IMR-90 (cell line): Measurements from ENCODE around the gene GLIS1. TPM values are rescaled to one million over a fixed set of nuclear protein-coding genes. Genes with fewer than 3 reads are reported as not detected.
A peak's percentile ranks its signal among the peaks of the same experiment; 100 is the strongest.

Source experiments
- ATAC-seq: fragments of 200-7000 bp; cut with Tn5 transposase; 2 replicates; pipeline ENCODE4 v1.9.1; 2020; ENCODE audit warnings: low read depth, mild to moderate bottlenecking, moderate library complexity
- BruUV-seq: library from RNA; stranded (reverse); fragments of 400-500 nt; replicated peaks from 2 replicates; lab custom pipeline; 2021; lab: Mats Ljungman, UMichigan
- CTCF ChIA-PET: fragments of 300-600 bp; formaldehyde crosslinking; extraction: SDS; loops from one replicate; lab custom pipeline; 2021; ENCODE audit warnings: antibody characterized with exemption; lab: Yijun Ruan, JAX
- POLR2A ChIA-PET: fragments of 300-600 bp; sonication (Branson Sonifier 250); formaldehyde crosslinking; loops from one replicate; lab custom pipeline; 2022; ENCODE audit warnings: antibody characterized with exemption; ENCODE audit not compliant: unreplicated experiment; lab: Charles Lee
- DNase-seq: peaks from one replicate; pipeline ENCODE4 v3.0.0; 2013
- H2AFZ ChIP-seq: replicated peaks from 2 replicates; pipeline ENCODE3; 2013; ENCODE audit warnings: low read length, mild to moderate bottlenecking; ENCODE audit not compliant: poor library complexity
- H2AK5ac ChIP-seq: 2 replicates; pipeline ENCODE4 v1.6.1; 2013; ENCODE audit warnings: low read depth, low read length, inconsistent platforms
- H2AK9ac ChIP-seq: replicated peaks from 2 replicates; pipeline ENCODE3; 2013; ENCODE audit warnings: mild to moderate bottlenecking, low read depth, low read length, moderate library complexity; ENCODE audit not compliant: poor library complexity
- H2BK120ac ChIP-seq: 2 replicates; pipeline ENCODE4 v1.6.1; 2013; ENCODE audit warnings: low read depth, low read length, inconsistent platforms
- H2BK15ac ChIP-seq: 3 replicates; pipeline ENCODE4 v1.6.1; 2013; ENCODE audit warnings: low read depth, low read length, inconsistent platforms
- H2BK20ac ChIP-seq: 2 replicates; pipeline ENCODE4 v1.6.1; 2013; ENCODE audit warnings: low read depth, mild to moderate bottlenecking, inconsistent platforms, low read length, moderate library complexity
- H2BK5ac ChIP-seq: 2 replicates; pipeline ENCODE4 v1.6.1; 2013; ENCODE audit warnings: mild to moderate bottlenecking, low read depth, low read length, inconsistent platforms; ENCODE audit not compliant: poor library complexity, severe bottlenecking
- H3K14ac ChIP-seq: replicated peaks from 2 replicates; pipeline ENCODE4 v1.6.1; 2013; ENCODE audit warnings: low read depth, low read length, inconsistent platforms
- H3K18ac ChIP-seq: 2 replicates; pipeline ENCODE4 v1.6.1; 2013; ENCODE audit warnings: low read depth, low read length, control low read depth
- H3K23ac ChIP-seq: 2 replicates; pipeline ENCODE4 v1.6.1; 2013; ENCODE audit warnings: low read depth, low read length, inconsistent platforms
- H3K27ac ChIP-seq: 2 replicates; pipeline ENCODE4 v1.5.1; 2013; ENCODE audit warnings: mild to moderate bottlenecking, control low read depth, low read length; ENCODE audit not compliant: insufficient read depth
- H3K27me3 ChIP-seq: 2 replicates; pipeline ENCODE4 v1.6.1; 2013; ENCODE audit warnings: low read length; ENCODE audit not compliant: control insufficient read depth, insufficient read depth
- H3K36me3 ChIP-seq: 2 replicates; pipeline ENCODE4 v1.6.1; 2013; ENCODE audit warnings: low read length, mixed read lengths; ENCODE audit not compliant: control insufficient read depth, insufficient read depth
- H3K4ac ChIP-seq: 2 replicates; pipeline ENCODE4 v1.6.1; 2013; ENCODE audit warnings: low read depth, low read length, inconsistent platforms
- H3K4me1 ChIP-seq: 2 replicates; pipeline ENCODE4 v1.6.1; 2013; ENCODE audit warnings: low read length, mixed read lengths; ENCODE audit not compliant: control insufficient read depth, insufficient read depth
- H3K4me2 ChIP-seq: 2 replicates; pipeline ENCODE4 v1.6.1; 2013; ENCODE audit warnings: low read depth, mild to moderate bottlenecking, control low read depth, low read length, moderate library complexity
- H3K4me3 ChIP-seq: 2 replicates; pipeline ENCODE4 v1.5.1; 2013; ENCODE audit warnings: low read depth, mild to moderate bottlenecking, control low read depth, low read length, moderate library complexity; ENCODE audit not compliant: insufficient read depth
- H3K56ac ChIP-seq: 2 replicates; pipeline ENCODE4 v1.6.1; 2013; ENCODE audit warnings: low read length, inconsistent platforms; ENCODE audit not compliant: insufficient read depth; ENCODE audit errors: extremely low read depth
- H3K79me1 ChIP-seq, 2 experiments: 2 replicates each; pipeline ENCODE4 v1.6.1; 2013; ENCODE audit warnings: low read length in 2 of 2, inconsistent platforms in 1 of 2, low read depth in 1 of 2
- H3K9ac ChIP-seq: 2 replicates; pipeline ENCODE4 v1.6.1; 2013; ENCODE audit warnings: low read depth, low read length, control low read depth
- H3K9me1 ChIP-seq: 2 replicates; pipeline ENCODE4 v1.6.1; 2013; ENCODE audit warnings: low read length, inconsistent platforms; ENCODE audit not compliant: insufficient read depth
- H3K9me3 ChIP-seq: 2 replicates; pipeline ENCODE4 v1.6.1; 2013; ENCODE audit warnings: low read length; ENCODE audit not compliant: control insufficient read depth, insufficient read depth
- H4K20me1 ChIP-seq: 2 replicates; pipeline ENCODE4 v1.6.1; 2013; ENCODE audit warnings: low read length, inconsistent platforms; ENCODE audit not compliant: insufficient read depth
- H4K5ac ChIP-seq: 2 replicates; pipeline ENCODE4 v1.6.1; 2013; ENCODE audit warnings: mild to moderate bottlenecking, low read depth, low read length, control low read depth
- H4K8ac ChIP-seq, 2 experiments: 2 replicates each; pipeline ENCODE4 v1.6.1; 2013; ENCODE audit warnings: low read depth in 2 of 2, low read length in 2 of 2, control low read depth in 1 of 2, inconsistent platforms in 1 of 2
- H4K91ac ChIP-seq: 2 replicates; pipeline ENCODE4 v1.6.1; 2013; ENCODE audit warnings: low read depth, low read length, inconsistent platforms; ENCODE audit not compliant: insufficient read depth
- CHD1 ChIP-seq: IDR thresholded peaks from 2 replicates; pipeline ENCODE4 v1.6.1; 2012; ENCODE audit warnings: low read depth, low read length, improper control_type of control experiment
- NFE2L2 ChIP-seq: fragments of 150-350 bp; IDR thresholded peaks from 2 replicates; pipeline ENCODE4 v1.6.1; 2016; ENCODE audit warnings: low read depth, mild to moderate bottlenecking, low read length
- POLR2A ChIP-seq: IDR thresholded peaks from 2 replicates; pipeline ENCODE4 v1.6.1; 2012; ENCODE audit warnings: mild to moderate bottlenecking, low read depth, low read length
- USF2 ChIP-seq: fragments of 150-350 bp; IDR thresholded peaks from 2 replicates; pipeline ENCODE4 v1.6.1; 2017; ENCODE audit warnings: mild to moderate bottlenecking, antibody characterized with exemption, low read length, low read depth
- WGBS, 2 experiments: methylation state at CpG; one replicate each; pipeline versions ENCODE4 v1.1.5 to v1.1.7; 2013; ENCODE audit warnings: missing lambda C conversion rate in 2 of 2; ENCODE audit not compliant: insufficient read length in 1 of 2; ENCODE audit errors: extremely low coverage in 2 of 2; 5-methylcytosine and 5-hydroxymethylcytosine counted together
- dilution Hi-C: fragments of 300-500 bp; cut with HindIII; formaldehyde crosslinking; loops from one replicate; pipeline ENCODE4 v1.14.3; 2018; ENCODE audit warnings: low sequenced_read_pairs; ENCODE audit not compliant: unreplicated experiment
- in situ Hi-C: fragments of 300-500 bp; cut with MboI; formaldehyde crosslinking; loops from 3 replicates; pipeline ENCODE4 v1.14.3; 2019; ENCODE audit warnings: low sequenced_read_pairs, inconsistent platforms, mixed read lengths
- intact Hi-C: fragments of 100-400 bp; cut with micrococcal nuclease; formaldehyde crosslinking; loops from 2 replicates; pipeline ENCODE4 v1.10.0; 2022
- polyA plus RNA-seq, 3 experiments: library from polyadenylated mRNA; depleted of rRNA; stranded (reverse); fragments of >200 nt; gene quantifications; 2 replicates each; pipeline ENCODE4 v1.2.3, GENCODE V29; 2012; ENCODE audit warnings: low replicate concordance in 1 of 3
- total RNA-seq: library from RNA; depleted of rRNA; stranded (reverse); fragments of >200 nt; gene quantifications from 2 replicates; pipeline ENCODE4 v1.2.3, GENCODE V29; 2012

GLIS1 gene
- total and polyA plus RNA-seq, 2 of the 4 experiments (the other 2 are of a cell fraction): 0.18 to 2.3 TPM

GRCh38 chr1:53732409-53732808 lies 6.6 kb downstream of the GLIS1 start:
- dilution Hi-C loops (no loop called here), intact Hi-C loops (loop anchor here (5.0 kb wide), 1 partner anchor 45 kb away; no protein-coding TSS in a partner anchor), in situ Hi-C loops (no loop called here)
- H2AK9ac ChIP-seq: no peak overlapping the region
- no peaks in the 10 kb centered on the region; the same call in 1 of the 2 replicates for H3K36me3 ChIP-seq
- no TSS peak for BruUV-seq
- ChIA-PET POLR2A (no interaction called here), CTCF (interaction anchor here (1.0 kb wide), 1 partner anchor 11 kb away, joined by 3 read pairs; no protein-coding TSS in a partner anchor)
- peak overlapping the region; percentile 81 for H4K91ac ChIP-seq
- peak overlapping the region; percentile 60 for H2BK20ac ChIP-seq
- WGBS, 2 experiments: no CpG with 5 or more reads among the region's 3 CpGs
- no peak for ATAC-seq
- no peaks in the 10 kb centered on the region for H3K27me3 ChIP-seq
- peak overlapping the region; percentile 59 for H2BK5ac ChIP-seq
- peak overlapping the region; percentile 75 for H3K4ac ChIP-seq
- H3K4me2 ChIP-seq: peak overlapping the region; percentile 32; the same call in 1 of the 2 replicates
- DNase-seq: no peak
- no peak overlapping the region for H2AFZ ChIP-seq
- no peak overlapping the region for H3K4me3 ChIP-seq
- peak overlapping the region; percentile 34; the same call in 1 of the 2 replicates for H3K9ac ChIP-seq
- H3K56ac ChIP-seq: 0 out of 2 replicates have a peak overlapping the region, but pooled peaks have one; percentile 13
- TF ChIP-seq POLR2A (0 out of 2 replicates have a peak, but pooled peaks have one; percentile 15), USF2 (no peak), NFE2L2 (no peak), CHD1 (no peak)
- 0 out of 2 replicates have a peak overlapping the region, but pooled peaks have one; percentile 4 for H3K23ac ChIP-seq
- H2BK120ac ChIP-seq: peak overlapping the region; percentile 69
- peak overlapping the region; percentile 69; the same call in 1 of the 2 replicates for H3K27ac ChIP-seq
- H3K9me1 ChIP-seq: peaks cover 25% of the 10 kb centered on the region; the same call in 1 of the 2 replicates
- H2AK5ac ChIP-seq: peak overlapping the region; percentile 89; the same call in 1 of the 2 replicates
- H4K8ac ChIP-seq: peak overlapping the region; percentile 67 to 79
- H4K20me1 ChIP-seq: 0 out of 2 replicates have a peak, but pooled peaks cover 4% of the 10 kb centered on the region
- H3K18ac ChIP-seq: peak overlapping the region; percentile 75
- H3K4me1 ChIP-seq: peaks cover 36% of the 10 kb centered on the region
- H3K79me1 ChIP-seq: peaks cover 22 to 62% of the 10 kb centered on the region in 2 experiments
- peak overlapping the region; percentile 62; the same call in 1 of the 2 replicates for H4K5ac ChIP-seq
- peak overlapping the region; percentile 89 for H2BK15ac ChIP-seq
- H3K9me3 ChIP-seq: no peaks in the 10 kb centered on the region
- H3K14ac ChIP-seq: peak overlapping the region; percentile 32; the same call in 1 of the 2 replicates
